PC-9 (cell line): Measurements from ENCODE around the gene SLC11A2. TPM values are rescaled to one million over a fixed set of nuclear protein-coding genes. Genes with fewer than 3 reads are reported as not detected.

Source experiments
- BruUV-seq: library from RNA; stranded (reverse); fragments of 400-500 nt; replicated peaks from 2 replicates; lab custom pipeline; 2021; lab: Mats Ljungman, UMichigan
- CTCF ChIA-PET: fragments of 300-600 bp; sonication (Branson Sonifier 250); formaldehyde crosslinking; loops from one replicate; lab custom pipeline; 2022; ENCODE audit warnings: antibody characterized with exemption; lab: Charles Lee
- POLR2A ChIA-PET: fragments of 300-600 bp; sonication (Branson Sonifier 250); formaldehyde crosslinking; loops from one replicate; lab custom pipeline; 2022; ENCODE audit warnings: antibody characterized with exemption; ENCODE audit not compliant: unreplicated experiment; lab: Charles Lee
- DNase-seq, 2 experiments: peaks; one replicate each; pipeline versions ENCODE4 v3.0.0 to v3.0.0-alpha.2; 2015 to 2022; ENCODE audit warnings: mixed read lengths in 1 of 2
- H2AFZ ChIP-seq: fragments of 200-600 bp; sonication (generic); 2 replicates; pipeline ENCODE4 v1.8.1; 2017; ENCODE audit warnings: antibody characterized with exemption
- H3F3A ChIP-seq: fragments of 200-600 bp; sonication (generic); 2 replicates; pipeline ENCODE4 v1.8.1; 2017; ENCODE audit warnings: antibody characterized with exemption, mild to moderate bottlenecking, low read depth; ENCODE audit not compliant: insufficient read depth
- H3K27ac ChIP-seq: fragments of 200-600 bp; sonication (generic); 2 replicates; pipeline ENCODE4 v1.6.1; 2016; ENCODE audit warnings: mixed run types
- H3K27me3 ChIP-seq: fragments of 200-600 bp; sonication (generic); 2 replicates; pipeline ENCODE4 v1.6.1; 2016; ENCODE audit warnings: low read depth, mixed run types; ENCODE audit not compliant: insufficient read depth
- H3K36me3 ChIP-seq: fragments of 200-600 bp; sonication (generic); 2 replicates; pipeline ENCODE4 v1.6.1; 2016; ENCODE audit warnings: low read depth, mixed run types
- H3K4me1 ChIP-seq: fragments of 200-600 bp; sonication (generic); replicated peaks from 2 replicates; pipeline ENCODE4 v1.6.1; 2016; ENCODE audit warnings: mixed run types; ENCODE audit not compliant: insufficient read depth
- H3K4me2 ChIP-seq: fragments of 200-600 bp; sonication (generic); 2 replicates; pipeline ENCODE4 v1.6.1; 2017; ENCODE audit warnings: mixed run types
- H3K4me3 ChIP-seq: fragments of 200-600 bp; sonication (generic); 2 replicates; pipeline ENCODE4 v1.6.1; 2016; ENCODE audit warnings: mixed run types
- H3K79me2 ChIP-seq: fragments of 200-600 bp; sonication (generic); 2 replicates; pipeline ENCODE4 v1.6.1; 2017; ENCODE audit warnings: low read depth, mixed run types
- H3K9me2 ChIP-seq: fragments of 200-600 bp; sonication (generic); 2 replicates; pipeline ENCODE4 v1.8.1; 2017; ENCODE audit warnings: mild to moderate bottlenecking; ENCODE audit not compliant: insufficient read depth
- H3K9me3 ChIP-seq: fragments of 200-600 bp; sonication (generic); 2 replicates; pipeline ENCODE4 v1.8.1; 2016; ENCODE audit warnings: low read depth; ENCODE audit not compliant: insufficient read depth
- H4K20me1 ChIP-seq: fragments of 200-600 bp; sonication (generic); 2 replicates; pipeline ENCODE4 v1.8.1; 2017; ENCODE audit not compliant: insufficient read depth
- EZH2 ChIP-seq: fragments of 200-600 bp; sonication (generic); IDR thresholded peaks from 2 replicates; pipeline ENCODE4 v1.8.0; 2017; ENCODE audit warnings: antibody characterized with exemption, low read depth
- intact Hi-C: fragments of 100-400 bp; cut with micrococcal nuclease; formaldehyde crosslinking; loops from one replicate; pipeline ENCODE4 v1.10.0; 2022; ENCODE audit not compliant: unreplicated experiment
- total RNA-seq: library from RNA; stranded (reverse); gene quantifications from 2 replicates; pipeline ENCODE4 v1.2.3, GENCODE V29; 2021
- TF ChIP-seq, protein P1 (sequence below): fragments of 200-600 bp; sonication (generic); conservative IDR thresholded peaks from 2 replicates; pipeline ENCODE4 v1.6.1; 2017; ENCODE audit warnings: mixed run types, antibody characterized with exemption, mild to moderate bottlenecking, moderate library complexity

The SLC11A2 gene
- total RNA-seq, 1 experiment from 2014 or later = 45.7 TPM

DNA sequence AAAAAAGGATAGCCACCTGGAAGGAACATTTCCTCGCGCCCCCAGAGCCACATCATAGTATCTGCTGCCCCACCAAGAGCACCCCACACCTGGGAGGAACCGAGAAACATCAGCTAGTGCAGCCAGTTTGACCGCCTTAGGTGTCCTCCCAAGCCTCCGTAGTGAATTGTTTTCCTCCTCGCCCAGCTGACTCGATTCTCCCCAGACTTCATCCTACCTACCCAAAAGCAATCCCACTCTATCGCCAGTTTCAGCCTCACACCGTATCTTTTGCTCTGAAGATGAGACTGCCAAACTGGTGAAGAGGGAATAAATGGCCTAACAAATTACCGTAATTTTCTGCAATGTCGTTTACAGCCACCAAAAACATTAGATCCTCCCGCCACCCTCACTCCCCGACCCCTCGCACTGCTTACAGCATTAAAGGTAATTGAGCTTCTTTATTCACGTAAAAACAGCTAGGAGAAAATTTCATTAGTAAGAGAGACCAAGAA lies 1.2 kb upstream of the SLC11A2 start:
- H3K4me3 ChIP-seq = peak overlapping the region; percentile 77; the same call in 1 of the 2 replicates
- ChIA-PET CTCF (interaction anchor here (0.5 to 1.4 kb wide), 8 partner anchors 21 to 428 kb away, joined by 3 to 7 read pairs (median 4); no protein-coding TSS in a partner anchor), POLR2A (interaction anchor here (0.5 to 0.6 kb wide), 2 partner anchors 19 to 148 kb away, joined by 3 to 5 read pairs; no protein-coding TSS in a partner anchor)
- no peaks in the 10 kb centered on the region for H4K20me1 ChIP-seq
- no peaks in the 10 kb centered on the region for H3K27me3 ChIP-seq
- no peak for DNase-seq
- peak overlapping the region; percentile 72; the same call in 1 of the 2 replicates for H3K27ac ChIP-seq
- H3F3A ChIP-seq = peaks cover 59% of the 10 kb centered on the region
- no TSS peak for BruUV-seq
- intact Hi-C loops = loop anchor here (5.0 to 10.0 kb wide), 2 partner anchors 40 to 103 kb away; a partner anchor contains a TSS
- H3K9me3 ChIP-seq = no peaks in the 10 kb centered on the region
- peak overlapping the region; percentile 91 for H3K4me2 ChIP-seq
- H3K79me2 ChIP-seq = peaks cover 36% of the 10 kb centered on the region
- H3K4me1 ChIP-seq = peaks cover 58% of the 10 kb centered on the region
- H3K36me3 ChIP-seq = no peaks in the 10 kb centered on the region
- peak overlapping the region; percentile 23; the same call in 1 of the 2 replicates for H2AFZ ChIP-seq
- TF ChIP-seq, protein P1, sequence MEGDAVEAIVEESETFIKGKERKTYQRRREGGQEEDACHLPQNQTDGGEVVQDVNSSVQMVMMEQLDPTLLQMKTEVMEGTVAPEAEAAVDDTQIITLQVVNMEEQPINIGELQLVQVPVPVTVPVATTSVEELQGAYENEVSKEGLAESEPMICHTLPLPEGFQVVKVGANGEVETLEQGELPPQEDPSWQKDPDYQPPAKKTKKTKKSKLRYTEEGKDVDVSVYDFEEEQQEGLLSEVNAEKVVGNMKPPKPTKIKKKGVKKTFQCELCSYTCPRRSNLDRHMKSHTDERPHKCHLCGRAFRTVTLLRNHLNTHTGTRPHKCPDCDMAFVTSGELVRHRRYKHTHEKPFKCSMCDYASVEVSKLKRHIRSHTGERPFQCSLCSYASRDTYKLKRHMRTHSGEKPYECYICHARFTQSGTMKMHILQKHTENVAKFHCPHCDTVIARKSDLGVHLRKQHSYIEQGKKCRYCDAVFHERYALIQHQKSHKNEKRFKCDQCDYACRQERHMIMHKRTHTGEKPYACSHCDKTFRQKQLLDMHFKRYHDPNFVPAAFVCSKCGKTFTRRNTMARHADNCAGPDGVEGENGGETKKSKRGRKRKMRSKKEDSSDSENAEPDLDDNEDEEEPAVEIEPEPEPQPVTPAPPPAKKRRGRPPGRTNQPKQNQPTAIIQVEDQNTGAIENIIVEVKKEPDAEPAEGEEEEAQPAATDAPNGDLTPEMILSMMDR = no peak
- no peak for TF ChIP-seq EZH2
- H3K9me2 ChIP-seq = no peaks in the 10 kb centered on the region

DNA sequence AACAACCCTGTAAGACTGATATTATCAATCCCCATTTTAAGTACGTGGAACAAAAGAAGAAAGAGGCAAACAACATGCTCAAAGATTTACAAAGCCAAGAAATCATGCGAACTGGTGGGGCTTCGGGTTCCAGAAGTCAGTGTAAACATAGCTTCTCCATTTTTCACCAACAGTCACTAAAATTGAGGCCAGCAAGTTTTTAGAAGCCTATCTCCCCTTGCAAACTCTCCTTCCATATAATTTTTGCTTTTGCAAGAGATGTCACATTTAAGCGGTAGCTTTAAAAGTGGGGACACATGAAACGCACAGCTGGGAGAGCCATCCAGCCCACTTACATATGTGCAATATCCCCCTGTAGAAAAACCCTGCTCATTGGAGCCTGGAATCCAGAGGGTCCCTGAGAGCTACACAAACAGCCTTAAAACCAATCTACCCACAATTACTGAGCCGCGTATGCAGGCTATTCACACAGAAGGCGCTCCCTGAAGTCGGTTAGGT lies 797 bp downstream of the SLC11A2 start:
- CTCF ChIA-PET = no interaction called here
- intact Hi-C loops = loop anchor here (5.0 to 10.0 kb wide), 2 partner anchors 38 to 101 kb away; a partner anchor contains a TSS
- Histone ChIP-seq H3K9me3 (no peaks in the 10 kb centered on the region), H4K20me1 (0 out of 2 replicates have a peak, but pooled peaks cover 4% of the 10 kb centered on the region), H3K4me1 (peaks cover 55% of the 10 kb centered on the region), H3F3A (peaks cover 55% of the 10 kb centered on the region), H2AFZ (peak overlapping the region; percentile 88), H3K27ac (peak overlapping the region; percentile 96), H3K27me3 (no peaks in the 10 kb centered on the region), H3K36me3 (no peaks in the 10 kb centered on the region), H3K4me3 (peak overlapping the region; percentile 77), H3K79me2 (peaks cover 56% of the 10 kb centered on the region), H3K4me2 (peak overlapping the region; percentile 91), H3K9me2 (no peaks in the 10 kb centered on the region)
- TF ChIP-seq EZH2 = no peak
- TF ChIP-seq, protein P1 = no peak
- POLR2A ChIA-PET = no interaction called here
- BruUV-seq = no TSS peak
- DNase-seq = no peak

DNA sequence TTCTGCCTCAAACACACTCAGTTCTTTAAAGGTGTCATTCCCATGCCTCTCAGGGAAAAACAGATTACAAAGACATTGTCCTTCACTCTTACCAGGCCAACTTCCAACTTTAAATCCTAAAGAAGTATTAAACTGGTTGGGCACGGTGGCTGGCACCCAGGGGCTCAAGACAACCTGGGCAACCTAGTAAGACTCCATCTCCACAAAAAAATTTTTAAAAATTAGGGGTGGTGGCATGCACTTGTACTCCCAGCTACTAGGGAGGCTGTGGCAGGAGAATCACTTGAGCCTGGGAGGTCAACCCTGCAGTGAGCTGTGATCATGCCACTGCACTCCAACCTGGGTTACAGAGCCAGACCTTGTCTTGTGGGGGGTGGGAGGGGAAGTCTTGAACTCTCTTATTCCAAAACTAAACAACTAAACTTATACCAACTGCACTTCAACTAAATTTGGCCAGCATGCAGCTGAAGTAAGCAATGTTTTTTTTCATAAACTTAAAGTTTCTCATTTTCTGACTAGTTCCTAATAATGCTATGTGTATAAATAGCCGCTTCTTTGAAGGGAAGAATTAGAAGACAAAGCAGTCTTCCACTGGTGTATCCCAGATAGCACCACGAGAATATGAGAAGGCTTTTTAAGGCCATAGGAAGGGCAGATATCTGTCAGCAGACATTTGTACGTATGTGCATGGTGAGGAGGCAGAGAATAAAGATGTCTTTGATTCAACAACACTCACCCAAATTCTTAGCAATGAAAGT lies 2.4 kb downstream of the SLC11A2 start:
- no peaks in the 10 kb centered on the region for H3K36me3 ChIP-seq
- H3K27me3 ChIP-seq = no peaks in the 10 kb centered on the region
- H3K9me3 ChIP-seq = no peaks in the 10 kb centered on the region
- H2AFZ ChIP-seq = peak overlapping the region; percentile 78
- H3K79me2 ChIP-seq = peaks cover 72% of the 10 kb centered on the region
- H3K9me2 ChIP-seq = no peaks in the 10 kb centered on the region
- TF ChIP-seq EZH2 = no peak
- TF ChIP-seq, protein P1 = no peak
- peak overlapping the region; percentile 91 for H3K4me2 ChIP-seq
- ChIA-PET POLR2A (no interaction called here), CTCF (interaction anchor here (0.6 kb wide), 2 partner anchors 109 to 238 kb away, joined by 4 to 5 read pairs; no protein-coding TSS in a partner anchor)
- peak overlapping the region; percentile 96 for H3K27ac ChIP-seq
- DNase-seq = peak in 1 of 2 experiments; percentile 67
- peaks cover 39% of the 10 kb centered on the region for H3K4me1 ChIP-seq
- H3F3A ChIP-seq = peaks cover 40% of the 10 kb centered on the region
- peak overlapping the region; percentile 77 for H3K4me3 ChIP-seq
- H4K20me1 ChIP-seq = 0 out of 2 replicates have a peak, but pooled peaks cover 8% of the 10 kb centered on the region
- intact Hi-C loops = loop anchor here (1.0 to 10.0 kb wide), 3 partner anchors 24 to 238 kb away; partner anchors contain the start of gene LETMD1
- BruUV-seq = no TSS peak
